GM19099 (cell line): ENCODE measurements around the gene ORMDL1.

Experiments
- POLR2A ChIP-seq: IDR thresholded peaks from 3 replicates; pipeline ENCODE4 v1.6.1; 2011; ENCODE audit warnings: low read depth; ENCODE audit not compliant: insufficient read length; ENCODE audit errors: extremely low read depth

Gene ORMDL1

GRCh38 chr2:189783927-189784867 lies at the start of gene ORMDL1, which contains the start of gene PMS1:
ORMDL1 (minus strand) TSS chr2:189784339; CDS start chr2:189782595, 1,744 bp downstream.
PMS1 (plus strand) TSS chr2:189784450; CDS start chr2:189791810, 7,360 bp downstream.
- TF ChIP-seq POLR2A = peak; percentile 98

DNA sequence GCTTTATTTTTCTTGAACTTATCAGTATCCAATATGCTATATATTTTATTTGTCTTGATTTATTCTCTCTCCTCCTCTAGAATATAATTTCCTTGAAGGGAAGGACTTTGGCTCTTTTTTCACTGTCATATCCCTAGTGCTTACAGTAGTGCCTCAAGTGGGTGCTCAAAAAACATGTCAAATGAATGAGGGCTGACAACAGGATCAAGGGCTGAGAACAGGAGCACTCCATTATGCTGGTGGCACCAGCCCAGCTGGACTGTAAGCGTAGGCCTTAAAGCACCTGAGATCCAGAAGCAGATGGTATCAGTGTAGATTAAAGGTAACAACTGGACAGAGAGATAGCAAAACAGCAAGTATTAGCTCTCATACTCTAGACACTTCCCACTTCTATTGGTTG lies 46.4 kb upstream of the ORMDL1 start:
- TF ChIP-seq POLR2A = no peak

DNA sequence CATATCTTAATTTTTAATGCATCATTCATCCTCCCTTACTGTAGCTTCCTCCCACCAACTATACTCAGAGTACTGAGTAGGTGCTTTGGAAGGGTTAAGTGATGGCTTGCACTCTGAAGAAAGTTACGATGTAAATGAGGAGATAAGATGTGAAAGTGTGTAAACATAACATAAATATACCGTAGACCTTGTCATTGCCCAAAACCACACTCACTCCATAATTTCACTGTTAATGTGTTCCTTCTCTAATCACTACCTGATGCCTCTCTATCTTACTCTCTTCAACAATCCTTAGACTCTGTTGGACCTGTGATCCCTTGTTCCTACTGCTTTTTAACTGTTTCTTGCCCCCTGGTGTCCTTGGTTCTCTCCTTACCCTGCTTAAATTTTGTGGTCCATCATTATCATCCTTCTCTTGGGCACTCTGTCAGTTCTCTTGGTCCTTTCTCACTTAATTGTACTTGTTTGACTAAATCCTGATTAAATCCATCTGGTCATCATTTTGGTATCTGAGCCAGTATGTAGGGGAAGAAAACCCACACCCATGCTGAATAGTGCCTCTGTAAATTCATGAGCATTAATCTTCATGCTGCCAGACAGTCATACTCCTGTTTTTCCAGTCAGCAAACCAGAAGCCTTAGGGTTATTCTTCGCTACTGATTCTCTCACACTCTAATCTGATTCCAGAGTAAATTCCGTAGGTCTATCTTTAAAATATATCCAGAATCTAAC lies 45.1 kb upstream of the ORMDL1 start:
- TF ChIP-seq POLR2A = no peak

- no peak for TF ChIP-seq POLR2A
Observed at GRCh38 chr2:189826039-189826438, 41.9 kb upstream of the ORMDL1 start.

- TF ChIP-seq POLR2A = no peak
Observed at GRCh38 chr2:189824694-189825396, 40.7 kb upstream of the ORMDL1 start.

- TF ChIP-seq POLR2A = no peak
Observed at GRCh38 chr2:189821953-189822748, 38.0 kb upstream of the ORMDL1 start.

DNA sequence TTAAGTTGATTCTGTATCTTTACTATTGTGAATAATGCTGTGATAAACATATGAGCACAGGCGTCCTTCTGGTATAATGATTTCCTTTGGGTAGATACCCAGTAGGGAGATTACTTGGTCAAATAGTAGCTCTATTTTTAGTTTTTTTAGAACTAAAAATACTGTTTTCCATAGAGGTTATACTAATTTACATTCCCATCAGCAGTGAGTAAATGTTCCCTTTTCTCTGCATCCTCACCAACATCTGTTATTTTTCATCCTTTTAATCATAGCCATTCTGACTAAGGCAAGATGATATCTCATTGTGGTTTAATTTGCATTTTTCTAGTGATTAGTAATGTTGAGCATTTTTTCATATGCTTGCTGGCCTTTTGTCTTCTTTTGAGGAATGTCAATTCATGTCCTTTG lies 35.2 kb upstream of the ORMDL1 start:
- TF ChIP-seq POLR2A = no peak

GRCh38 chr2:189818249-189819038 lies 34.3 kb upstream of the ORMDL1 start:
- TF ChIP-seq POLR2A = no peak

DNA sequence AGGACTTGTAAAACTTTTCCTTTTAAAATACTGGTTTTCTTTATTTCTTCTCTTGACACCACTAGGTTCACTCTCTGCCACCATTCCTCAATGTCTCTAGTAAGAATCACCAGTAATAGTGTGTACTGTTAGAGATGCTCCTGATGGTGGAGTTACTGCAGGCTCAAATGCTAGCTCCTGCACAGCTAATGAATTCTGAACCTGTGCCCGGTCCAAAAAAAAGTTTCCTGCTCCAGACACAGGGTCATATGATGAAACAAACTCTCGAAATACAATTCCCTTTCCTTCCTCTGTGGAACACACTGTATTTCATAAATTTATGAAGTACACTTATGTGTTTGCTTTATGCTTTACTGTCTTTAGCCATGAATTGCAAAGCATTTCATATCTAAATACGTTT lies 19.3 kb upstream of the ORMDL1 start:
- TF ChIP-seq POLR2A = no peak

GRCh38 chr2:189802396-189802912 lies 18.3 kb upstream of the ORMDL1 start:
- no peak for TF ChIP-seq POLR2A

DNA sequence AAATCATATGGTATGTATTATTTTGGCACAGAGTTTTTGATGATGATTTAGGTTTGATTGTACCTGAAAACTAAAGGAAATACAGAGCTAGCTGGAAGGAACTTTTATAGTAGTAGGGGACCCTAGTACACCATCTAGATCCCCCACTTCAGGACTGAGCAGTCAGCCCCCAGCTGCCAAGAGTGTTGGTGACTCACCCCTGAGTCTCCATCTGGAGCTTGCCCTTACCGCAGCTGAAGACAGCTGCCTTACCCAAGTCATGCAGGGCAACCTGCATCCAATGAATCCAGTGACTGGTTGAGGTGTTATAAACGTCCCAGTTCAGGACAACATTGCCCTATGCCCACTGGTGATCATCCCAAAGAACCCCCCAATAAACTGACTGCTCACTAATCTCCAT lies 15.4 kb upstream of the ORMDL1 start:
- no peak for TF ChIP-seq POLR2A

DNA sequence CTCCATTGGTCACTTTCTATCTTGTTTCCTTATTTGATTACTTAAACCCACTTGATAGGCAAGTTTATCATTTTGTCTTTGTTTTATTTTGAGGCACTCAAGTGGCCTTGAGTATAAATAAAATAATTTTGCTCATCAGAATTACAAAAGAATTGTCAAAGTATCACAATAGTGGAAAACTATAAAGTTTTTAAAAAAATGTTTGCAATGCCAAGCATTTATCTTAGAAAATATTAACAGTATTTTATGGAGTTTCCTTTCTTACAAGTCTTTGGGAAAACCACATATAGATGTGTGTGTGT lies 14.8 kb upstream of the ORMDL1 start:
- no peak for TF ChIP-seq POLR2A

GRCh38 chr2:189798312-189799029 lies 14.3 kb upstream of the ORMDL1 start:
- TF ChIP-seq POLR2A = no peak

DNA sequence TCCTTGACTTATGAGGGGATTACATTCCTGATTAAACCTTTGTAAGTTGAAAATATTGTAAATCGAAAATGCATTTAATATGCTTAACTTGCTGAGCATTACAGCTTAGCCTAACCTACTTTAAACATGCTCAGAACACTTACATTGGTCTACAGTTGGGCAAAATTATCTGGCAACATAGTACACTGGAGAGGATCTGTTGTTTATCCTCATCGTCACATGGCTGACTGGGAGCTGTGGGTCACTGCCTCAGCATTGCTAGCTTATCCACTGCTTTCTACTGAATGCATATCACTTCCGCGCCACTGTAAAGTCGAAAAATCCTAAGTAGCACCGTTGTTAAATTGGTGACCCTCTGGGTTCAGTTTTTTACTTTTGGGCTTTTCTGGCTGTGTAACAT lies 13.8 kb upstream of the ORMDL1 start:
- no peak for TF ChIP-seq POLR2A

GRCh38 chr2:189794310-189794709 lies 10.2 kb upstream of the ORMDL1 start:
- TF ChIP-seq POLR2A = no peak
